ENCODE data around the gene PEX1.
"Not testable (repeated sequence)": the region's sequence is repeated elsewhere in the genome, so short reads cannot be mapped to it uniquely, and the experiment has no call there.

The PEX1 gene

DNA sequence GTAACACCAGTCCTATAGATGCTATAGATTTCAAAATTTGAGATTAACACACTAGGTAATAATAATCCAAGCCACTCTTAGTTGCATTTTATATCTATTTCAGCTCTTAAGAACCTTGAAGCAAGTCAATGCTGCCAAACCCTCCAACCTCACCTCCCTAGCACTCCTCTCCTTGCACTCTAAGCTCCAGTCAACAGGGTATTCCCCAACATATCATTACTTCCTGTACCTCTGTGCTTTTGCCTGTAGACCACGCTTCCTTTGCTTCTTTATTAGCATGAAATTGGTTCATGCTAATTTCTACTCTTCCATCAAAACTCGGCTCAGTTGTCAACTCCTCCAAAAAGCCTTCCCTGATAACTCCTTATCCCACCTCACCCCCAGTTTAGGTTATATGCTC, 24.6 kb downstream of the PEX1 start:
- DNase-seq = no peak

DNA sequence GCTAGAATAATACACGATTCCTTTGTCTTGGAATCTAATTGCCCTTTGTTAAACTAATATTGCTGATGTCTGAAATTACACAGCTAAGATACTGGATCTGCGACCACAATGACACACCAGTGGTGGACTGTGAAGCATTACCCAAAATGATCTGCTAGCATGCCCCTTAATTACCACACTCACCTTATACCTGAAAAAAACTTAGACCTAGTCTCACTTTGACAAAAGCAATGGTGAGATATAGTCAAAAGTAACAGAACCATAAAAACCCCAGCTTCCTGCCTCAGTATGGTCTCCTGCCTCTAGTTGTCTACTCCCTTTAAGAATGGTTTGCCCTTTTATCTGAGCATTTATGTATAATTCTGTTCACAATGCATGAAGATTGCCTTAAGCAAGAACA, 29.8 kb downstream of the PEX1 start:
- DNase-seq = no peak

DNA sequence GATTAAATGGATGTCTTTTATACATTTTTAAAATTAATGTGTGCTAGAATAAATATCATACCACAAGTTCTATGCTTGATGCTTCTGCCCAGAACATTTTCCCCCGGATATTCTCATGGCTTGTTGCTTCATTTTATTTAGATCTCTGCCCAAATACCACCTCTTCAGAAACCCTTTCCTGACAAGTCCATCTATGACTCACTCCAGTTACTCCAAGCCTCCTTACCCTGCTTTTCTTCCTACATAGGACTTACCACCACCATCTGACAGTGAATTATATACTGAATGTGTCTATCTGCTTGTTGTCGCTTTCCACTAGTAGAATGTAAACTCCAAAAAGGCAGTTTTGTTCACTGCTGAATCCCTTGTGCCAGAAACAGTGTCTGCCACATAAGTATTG, 31.4 kb downstream of the PEX1 start:
- no peak for DNase-seq

DNA sequence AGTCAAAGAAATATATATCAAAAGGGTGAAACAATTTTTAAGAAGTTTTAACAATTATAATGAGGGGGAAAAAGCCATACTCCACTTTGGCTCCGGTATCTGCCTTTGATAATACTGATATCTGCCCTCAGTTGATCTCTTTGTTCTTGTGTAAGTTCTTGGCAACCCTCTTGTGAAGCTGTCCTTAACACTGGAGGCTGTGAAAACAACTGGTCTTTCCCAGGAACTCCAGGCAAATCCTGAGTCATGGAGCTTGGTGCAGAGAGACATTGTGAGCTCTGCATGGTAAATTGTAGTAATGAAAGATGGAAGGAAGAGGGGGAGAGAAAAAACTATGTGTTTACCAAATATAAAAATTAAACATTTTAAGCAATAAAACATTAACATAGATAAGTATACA, 38.7 kb downstream of the PEX1 start:
- DNase-seq = no peak

DNA sequence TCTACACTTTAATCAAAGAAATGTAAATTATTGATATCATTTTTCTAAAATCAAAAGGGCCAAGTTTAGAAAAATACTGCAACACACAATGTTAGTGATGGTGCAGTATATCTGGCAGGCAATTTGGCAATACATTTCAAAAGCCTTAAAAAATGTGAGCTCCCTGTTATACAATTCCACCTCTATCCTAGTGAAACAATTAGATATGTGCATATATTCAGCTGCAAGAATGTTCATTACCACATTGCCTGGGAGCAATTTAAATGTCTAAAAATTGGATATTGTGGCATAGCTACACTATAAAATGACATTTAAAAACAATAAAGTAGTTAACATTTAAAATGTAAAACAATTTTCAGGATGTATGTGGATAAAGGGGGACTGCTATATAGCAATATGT, 40.5 kb downstream of the PEX1 start:
- no peak for DNase-seq

DNA sequence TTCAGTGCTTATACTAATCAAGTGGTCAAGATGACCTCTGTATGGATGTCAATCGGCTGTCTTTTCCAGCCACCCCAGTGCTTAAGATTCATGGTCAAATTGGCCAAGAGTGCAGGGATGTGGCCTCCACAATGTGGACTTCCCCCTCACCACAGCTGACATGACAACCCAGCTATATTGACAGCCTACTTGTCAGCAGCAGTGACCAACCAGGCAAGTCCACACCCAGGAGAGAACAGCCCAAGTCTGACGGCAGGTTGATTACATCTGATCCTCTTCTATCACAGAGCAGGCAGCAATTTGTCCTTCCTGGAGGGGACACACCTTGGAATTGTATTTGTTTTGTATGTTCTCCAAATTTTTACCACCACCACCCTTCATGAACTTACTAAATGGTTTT, 42.3 kb downstream of the PEX1 start:
- DNase-seq = no peak

DNA sequence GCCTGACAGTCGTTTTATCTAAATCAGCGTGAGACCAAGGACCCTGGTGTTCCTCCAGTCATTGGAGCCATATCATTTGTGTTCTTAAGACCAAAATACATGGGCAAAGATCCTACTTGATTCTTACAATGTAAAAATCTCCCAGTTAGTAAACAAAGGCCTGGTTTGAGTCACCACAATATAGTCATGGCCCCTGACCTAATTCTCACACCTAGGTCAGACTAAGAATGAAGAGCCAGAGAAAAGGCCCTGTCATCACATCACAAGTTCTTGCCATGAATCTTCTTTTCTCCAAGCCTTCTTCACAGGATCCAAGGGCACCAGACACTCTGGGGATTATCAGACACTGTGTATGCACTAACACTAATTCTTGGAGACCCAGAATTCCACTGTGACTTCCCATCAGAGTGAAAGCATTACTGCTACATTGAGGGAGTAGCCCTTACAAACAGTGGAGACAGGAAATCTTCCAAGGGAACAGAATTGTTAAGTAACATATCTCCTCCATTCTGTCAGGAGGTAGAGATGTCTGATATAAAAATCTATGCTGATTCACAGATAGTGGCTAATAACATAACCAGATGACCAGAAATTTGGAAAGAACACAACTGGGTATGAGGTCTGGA, 42.9 kb downstream of the PEX1 start:
- no peak for DNase-seq

DNA sequence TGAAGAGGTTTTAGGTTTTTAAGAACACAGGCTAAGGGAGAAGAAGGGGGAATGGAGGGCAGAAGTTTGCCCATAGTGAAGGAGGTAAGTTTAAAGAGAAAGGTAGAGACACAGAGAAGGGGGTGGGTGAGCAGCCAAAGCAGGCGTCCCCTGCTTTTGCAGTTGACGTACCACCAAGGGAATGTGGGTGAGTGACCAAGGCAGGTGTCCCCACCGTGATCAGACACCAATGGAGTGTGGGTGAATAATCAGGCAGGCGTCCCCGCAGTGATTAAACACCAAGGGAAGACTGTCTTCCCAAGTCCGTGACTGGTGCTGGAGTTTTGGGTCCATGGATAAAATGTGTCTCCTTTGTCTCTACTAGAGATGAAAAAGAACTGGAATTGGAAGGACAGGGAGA, 44.1 kb downstream of the PEX1 start:
- not testable (repeated sequence) for DNase-seq

DNA sequence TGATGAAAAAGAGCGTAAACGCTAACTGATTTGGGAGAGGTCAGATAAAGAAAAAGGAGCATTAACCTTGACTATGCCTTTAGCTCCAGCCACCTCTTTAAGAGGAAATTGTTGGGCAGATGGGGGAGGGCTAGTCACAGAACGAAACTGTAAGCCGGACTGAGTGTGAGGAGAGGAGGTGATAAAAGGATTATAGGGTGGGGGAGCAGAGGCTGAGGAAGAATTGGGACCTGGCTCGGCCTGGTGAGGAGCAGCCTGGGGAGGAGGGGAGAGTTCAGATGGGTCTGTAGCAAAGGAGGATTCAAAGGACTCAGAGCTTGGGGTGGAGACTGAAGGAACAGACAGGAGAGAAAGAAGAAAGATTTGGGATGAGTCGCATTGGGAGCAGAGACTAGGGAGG, 44.7 kb downstream of the PEX1 start:
- not testable (repeated sequence) for DNase-seq

DNA sequence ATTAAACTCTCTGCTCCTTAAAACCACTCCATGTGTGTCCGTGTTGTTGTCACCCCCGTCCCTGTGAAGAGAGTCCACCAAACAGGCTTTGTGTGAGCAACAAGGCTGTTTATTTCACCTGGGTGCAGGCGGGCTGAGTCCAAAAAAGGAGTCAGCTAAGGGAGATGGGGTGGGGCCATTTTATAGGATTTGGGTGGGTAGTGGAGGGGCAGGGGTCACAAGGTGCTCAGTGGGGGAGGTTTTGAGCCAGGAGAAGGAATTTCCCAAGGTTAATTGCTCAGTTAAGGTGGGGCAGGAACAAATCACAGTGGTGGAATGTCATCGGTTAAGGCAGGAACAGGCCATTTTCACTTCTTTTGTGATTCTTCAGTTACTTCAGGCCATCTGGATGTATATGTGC, 49.2 kb downstream of the PEX1 start:
- DNase-seq = not testable (repeated sequence)

DNA sequence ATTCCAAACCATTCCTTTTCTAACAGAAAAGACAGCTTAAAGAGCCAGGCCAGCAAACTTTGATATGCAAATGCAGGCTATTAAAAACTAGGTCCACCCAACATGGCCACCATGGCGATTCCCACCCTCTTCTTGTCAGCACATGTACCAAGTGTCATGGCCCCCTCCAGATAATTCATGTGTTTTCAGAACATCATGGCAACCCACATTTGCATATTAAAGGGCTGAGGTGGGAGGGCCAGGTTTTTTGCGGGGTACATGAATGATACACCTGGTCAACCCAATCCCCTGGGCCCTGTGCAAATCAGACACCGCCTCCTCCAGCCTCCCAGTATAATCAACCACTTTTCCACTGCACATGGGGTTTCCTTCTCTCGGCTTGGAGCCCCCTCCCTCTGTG, 49.6 kb downstream of the PEX1 start:
- DNase-seq = no peak

DNA sequence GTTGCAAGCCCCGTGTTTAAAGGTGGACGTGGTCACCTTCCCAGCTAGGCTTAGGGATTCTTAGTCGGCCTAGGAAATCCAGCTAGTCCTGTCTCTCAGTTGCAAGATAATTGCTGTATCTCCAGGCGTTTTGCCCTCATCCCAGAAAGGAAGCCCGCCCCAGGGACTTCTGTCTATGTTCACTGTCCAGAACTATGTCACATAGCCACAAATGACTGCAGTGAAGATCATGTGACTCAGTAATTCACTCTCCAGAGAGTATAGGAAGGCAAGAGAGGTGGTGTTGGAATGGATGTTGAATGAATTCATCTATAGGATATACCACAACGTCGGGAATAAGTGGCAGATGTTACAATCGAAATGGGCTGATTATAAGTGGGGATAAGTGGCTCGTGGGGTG, 50.2 kb downstream of the PEX1 start:
- DNase-seq = no peak

DNA sequence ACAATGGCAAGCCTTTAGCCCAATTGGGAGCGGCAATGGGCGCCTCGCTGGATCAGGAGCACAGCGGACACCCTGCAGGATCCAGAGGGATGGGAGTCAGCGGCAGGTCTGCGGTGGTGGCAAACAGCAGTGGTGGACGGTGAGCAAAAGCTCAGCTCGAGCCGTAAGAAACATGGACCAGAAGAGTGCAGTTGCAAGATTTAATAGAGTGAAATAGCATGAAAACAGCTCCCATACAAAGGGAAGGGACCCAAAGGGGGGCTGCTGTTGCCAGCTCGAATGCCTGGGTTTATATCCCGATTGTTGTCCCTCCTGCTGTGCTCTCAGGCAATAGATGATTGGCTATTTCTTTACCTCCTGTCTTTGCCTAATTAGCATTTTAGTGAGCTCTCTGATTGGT, 50.6 kb downstream of the PEX1 start, which contains the start of gene ERVW-1:
Gene ERVW-1 (minus strand): TSS at position 266 of the 400 bp plus-strand sequence. CDS start 7,565 bp downstream, outside the sequence.
- DNase-seq = not testable (repeated sequence)

DNA sequence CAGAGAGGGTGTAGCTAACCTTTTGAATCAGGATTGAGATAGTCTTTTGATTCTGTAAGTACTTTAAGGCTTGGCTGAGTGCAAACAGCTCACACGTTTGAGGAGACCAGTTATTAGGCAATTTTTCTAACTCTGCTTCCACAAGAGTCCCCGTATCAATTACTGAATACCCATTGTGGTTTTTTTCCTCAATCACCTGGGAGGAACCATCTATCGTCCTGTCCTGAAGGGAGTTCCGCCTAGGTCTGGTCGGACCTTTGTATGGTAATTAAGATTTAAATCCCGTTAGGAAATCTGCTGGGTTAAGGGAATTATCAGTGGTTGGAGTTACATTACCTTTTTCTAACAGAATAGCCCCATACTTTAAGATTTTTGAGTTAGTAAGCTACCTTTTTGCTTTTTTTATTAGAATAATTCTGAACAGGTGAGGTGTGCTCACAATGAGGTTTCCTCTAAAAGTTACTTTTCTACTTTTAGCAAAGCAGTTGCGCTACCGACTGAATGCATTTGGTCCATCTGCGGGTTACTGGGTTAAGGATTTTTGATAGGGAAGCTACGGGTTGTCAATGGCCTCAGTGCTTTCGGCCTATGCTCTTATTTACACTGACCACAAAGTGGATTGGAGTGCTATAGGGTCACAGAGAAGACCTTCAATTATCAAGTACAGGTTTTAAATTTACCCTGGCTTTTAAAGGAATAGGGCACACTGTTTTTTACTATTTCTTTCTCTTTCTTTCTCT, 52.3 kb downstream of the PEX1 start:
- not testable (repeated sequence) for DNase-seq

DNA sequence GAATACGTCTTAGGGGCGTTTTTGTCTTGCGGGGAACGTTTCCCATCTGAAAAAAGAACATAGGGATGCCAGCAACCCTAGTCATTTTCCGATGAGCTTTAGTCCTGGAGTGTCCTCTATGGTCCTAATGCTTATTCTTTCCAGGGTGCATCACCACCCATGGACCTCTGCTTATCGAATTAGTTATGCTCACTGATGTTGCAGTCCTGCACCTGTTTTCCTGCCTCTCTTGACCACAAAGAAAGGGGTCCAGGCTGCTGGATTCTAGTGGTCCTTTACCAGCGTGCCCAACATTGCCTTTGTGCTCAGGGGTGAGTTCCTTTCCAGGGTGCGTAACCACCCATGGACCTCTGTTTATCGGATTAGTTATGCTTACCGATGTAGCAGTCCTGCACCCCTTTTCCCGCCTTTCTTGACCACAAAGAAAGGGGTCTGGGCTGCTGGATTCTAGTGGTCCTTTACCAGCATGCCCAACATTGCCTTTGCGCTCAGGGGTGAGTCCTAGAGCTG, 53.0 kb downstream of the PEX1 start:
- not testable (repeated sequence) for DNase-seq

DNA sequence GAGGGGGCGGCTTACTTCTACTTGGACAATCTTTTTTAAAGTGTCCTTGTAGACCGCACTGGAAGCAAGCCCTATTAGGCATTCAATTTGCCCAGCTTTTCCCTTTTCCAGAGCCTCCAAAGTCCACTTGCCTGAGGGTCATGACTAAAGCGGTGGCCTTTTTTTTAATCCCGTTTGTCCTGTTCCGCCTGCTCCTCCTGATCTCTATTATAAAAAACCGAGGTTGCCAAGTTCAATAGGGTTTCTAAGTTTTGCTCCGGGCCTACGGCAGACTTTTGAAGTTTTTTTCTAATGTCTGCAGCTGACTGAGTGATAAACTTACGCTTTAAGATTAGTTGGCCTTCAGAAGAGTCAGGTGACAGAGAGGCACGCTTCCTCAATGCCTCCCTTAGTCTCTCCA, 54.3 kb downstream of the PEX1 start:
- DNase-seq = not testable (repeated sequence)

DNA sequence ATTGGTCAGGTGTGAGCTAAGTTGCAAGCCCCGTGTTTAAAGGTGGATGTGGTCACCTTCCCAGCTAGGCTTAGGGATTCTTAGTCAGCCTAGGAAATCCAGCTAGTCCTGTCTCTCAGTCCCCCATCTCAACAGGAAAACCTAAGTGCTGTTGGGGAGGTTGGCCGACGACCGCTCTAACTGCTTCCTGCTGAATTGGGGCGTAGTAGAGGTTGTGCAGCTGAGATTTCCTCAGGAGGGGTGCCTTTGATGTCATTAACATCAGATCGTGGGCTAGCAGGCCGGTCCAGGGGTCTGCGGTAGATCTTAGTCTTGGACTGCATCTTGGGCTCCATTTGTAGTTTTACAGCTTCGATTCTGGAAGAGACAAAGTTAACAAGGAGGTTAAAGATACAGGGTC, 59.7 kb downstream of the PEX1 start:
- not testable (repeated sequence) for DNase-seq

DNA sequence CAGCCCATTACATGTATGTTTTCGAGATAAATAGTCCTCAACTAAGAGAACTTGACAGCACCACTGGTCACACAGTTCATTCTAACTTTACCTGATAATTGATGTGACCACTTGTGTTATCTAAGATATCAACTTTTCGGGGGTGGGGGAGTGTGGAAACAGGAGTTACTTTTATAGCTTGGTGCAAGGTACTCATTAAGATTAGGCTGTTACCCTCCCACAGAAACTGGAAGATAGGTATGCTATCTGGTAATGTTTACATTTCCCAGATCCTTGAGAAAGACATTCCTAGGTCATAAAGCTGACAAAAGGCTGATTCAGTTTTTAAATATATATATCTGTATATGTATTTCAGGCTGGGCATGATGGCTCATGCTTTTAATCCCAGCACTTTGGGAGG, 61.6 kb downstream of the PEX1 start:
- DNase-seq = no peak

DNA sequence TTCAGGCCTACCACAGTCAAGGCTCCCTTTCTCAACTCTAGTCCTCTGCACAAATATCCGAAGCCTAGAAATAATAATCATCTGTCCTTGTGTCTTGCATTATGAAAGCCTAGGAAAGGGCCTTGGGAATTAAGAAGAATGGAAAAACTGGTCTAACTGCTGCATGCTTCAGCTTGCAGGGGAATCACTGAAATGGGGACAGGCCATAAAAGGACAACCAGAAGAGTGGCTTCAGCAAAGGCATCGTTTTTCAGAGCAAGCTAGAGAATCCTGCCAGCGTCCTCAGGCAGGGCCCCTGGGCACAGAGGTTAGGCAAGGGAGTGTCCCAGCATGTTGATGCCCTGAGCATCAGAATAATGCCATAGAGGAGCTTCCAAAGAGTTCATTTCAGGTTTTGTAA, 63.8 kb downstream of the PEX1 start:
- no peak for DNase-seq

DNA sequence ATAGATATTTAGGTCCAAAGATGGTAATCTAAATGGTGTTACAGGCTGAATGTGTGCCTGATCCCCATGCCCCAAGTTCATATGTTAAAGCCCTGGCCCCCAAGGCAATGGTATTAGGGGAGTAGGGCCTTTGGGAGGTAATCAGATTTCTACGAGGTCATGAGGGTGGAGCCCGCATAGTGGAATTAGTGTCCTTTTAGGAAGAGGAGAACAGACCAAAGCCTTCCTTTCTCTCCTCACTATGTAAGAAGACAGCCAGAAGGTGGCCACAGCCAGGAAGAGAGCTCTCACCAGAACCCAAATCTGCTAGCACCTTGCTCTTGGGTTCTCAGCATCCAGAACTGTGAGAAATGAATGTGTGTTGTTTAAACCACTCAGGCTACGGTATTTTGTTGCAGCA, 65.8 kb downstream of the PEX1 start:
- DNase-seq = no peak

DNA sequence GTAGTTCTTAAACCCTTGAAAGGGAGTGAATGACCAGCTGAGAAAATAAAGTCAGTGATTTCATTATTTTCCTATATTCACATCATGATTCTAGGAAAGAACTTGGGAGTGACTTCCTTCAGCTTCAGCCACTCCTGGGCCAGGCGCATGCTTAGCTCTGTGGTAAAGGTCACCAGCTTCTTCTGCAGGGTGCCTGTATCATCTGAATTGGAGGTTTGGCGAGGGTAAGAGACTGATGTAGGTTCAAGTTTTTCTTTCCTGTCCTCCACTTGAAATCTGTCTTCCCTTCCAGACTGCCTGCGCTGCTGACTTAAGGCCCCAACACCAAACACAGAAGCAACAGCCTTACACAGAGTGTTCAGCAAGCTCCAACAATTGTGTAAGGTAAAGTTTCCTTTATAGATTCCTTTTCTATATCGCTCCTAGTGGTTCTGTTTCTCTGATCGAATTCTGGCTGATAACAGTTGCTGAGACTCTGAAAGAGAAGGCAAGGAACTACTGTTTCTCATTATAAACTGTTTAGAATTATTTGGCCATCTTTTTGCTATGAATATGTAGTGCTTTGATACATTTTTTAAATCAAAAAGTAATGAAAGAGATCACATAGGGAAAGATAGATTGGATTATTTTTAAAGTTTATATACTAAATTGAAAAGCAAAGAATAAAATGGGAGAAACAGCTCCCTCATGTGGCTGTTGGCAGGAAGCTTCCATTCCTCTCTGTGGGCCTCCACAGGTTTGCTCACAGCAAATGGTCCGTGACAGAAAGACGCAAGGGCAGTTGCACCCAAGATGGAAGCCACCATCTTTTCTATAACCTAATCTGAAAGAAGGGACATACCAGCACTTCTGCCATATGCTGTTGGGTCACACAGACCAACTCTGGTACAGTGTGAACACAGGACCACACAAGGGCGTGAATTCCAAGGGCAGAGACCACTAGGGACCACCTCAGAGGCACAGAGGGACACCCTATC, 67.0 kb downstream of the PEX1 start:
- peak; percentile 63 for DNase-seq

DNA sequence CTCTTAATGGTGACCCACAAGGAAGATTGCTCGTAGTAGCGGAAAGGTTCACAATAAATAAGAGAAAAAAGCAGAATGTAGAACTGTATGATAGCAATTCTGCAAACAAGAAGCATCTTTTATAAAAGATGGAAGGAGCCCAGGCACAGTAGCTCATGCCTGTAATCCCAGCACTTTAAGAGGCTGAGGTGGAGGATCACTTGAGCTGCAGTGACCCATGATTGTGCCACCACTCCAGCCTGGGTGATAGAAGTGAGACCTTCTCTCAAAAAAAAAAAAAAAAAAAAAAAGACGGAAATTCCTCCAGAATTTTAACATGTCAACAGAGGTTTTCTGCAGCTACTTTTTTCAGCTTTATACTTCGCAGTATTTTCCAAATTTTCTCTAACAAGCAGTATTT, 67.8 kb downstream of the PEX1 start:
- no peak for DNase-seq

DNA sequence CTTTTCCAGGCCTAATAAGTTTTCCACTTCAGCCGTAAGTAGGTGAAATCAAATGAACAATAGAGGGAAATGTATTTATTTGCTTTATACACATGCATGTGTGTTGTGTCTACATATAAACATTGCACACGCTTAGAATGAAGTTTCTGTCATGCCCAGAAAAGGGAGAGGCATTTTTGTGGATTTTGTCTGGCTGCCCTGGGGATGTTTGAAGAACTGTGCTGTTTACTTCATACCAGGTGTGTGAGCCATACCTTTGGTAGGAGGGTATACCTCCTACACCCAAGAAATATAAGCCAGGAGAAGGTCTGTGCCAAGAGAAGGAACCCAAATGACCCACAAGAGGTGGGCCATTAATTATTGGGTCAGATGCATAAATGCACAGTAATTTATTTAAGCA, 68.2 kb downstream of the PEX1 start:
- no peak for DNase-seq
